Measurements from ENCODE around the gene TNFRSF25.

DNA sequence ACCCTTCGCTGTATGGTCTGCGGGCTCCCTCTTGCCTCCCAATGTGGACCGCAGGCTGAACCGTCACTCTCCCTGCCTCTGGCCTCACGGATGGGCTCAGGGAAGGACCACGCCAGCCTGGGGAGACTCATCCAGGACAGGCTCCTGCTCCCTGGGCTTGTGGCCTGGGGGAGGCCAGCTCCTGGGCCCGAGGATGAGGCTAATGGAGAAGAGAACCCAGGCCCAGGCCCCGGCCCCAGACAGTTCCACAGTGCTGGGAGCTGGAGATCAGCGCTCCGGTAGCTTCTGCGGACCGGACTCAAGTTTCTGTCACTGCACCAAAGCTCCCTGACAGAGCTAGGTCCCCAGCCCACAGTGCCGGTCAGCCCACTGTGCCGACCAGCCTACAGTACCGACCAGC is 38.9 kb upstream of the TNFRSF25 start:
- TF ChIP-seq ELF1 (tag; IDR thresholded peaks at IDR 0.05) (no peak), POLR2A (conservative IDR thresholded peaks at IDR 0.05) (no peak), HOXB6 (CRISPR knock-in tag; IDR thresholded peaks at IDR 0.05; ENCODE audit: borderline replicate concordance) (no peak), EZH2 (IDR thresholded peaks at IDR 0.05; ENCODE audit: borderline replicate concordance, low read depth, low read length) (no peak), SIX5 (IDR thresholded peaks at IDR 0.05; ENCODE audit: borderline replicate concordance in 1 of 2, insufficient read depth in 1 of 2, low read depth in 1 of 2, low read length in 2 of 2) (no peak), LEF1 (IDR thresholded peaks at IDR 0.05) (no peak)
- TF ChIP-seq, protein P1, sequence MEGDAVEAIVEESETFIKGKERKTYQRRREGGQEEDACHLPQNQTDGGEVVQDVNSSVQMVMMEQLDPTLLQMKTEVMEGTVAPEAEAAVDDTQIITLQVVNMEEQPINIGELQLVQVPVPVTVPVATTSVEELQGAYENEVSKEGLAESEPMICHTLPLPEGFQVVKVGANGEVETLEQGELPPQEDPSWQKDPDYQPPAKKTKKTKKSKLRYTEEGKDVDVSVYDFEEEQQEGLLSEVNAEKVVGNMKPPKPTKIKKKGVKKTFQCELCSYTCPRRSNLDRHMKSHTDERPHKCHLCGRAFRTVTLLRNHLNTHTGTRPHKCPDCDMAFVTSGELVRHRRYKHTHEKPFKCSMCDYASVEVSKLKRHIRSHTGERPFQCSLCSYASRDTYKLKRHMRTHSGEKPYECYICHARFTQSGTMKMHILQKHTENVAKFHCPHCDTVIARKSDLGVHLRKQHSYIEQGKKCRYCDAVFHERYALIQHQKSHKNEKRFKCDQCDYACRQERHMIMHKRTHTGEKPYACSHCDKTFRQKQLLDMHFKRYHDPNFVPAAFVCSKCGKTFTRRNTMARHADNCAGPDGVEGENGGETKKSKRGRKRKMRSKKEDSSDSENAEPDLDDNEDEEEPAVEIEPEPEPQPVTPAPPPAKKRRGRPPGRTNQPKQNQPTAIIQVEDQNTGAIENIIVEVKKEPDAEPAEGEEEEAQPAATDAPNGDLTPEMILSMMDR (IDR thresholded peaks at IDR 0.05 in 2 of 3, conservative IDR thresholded peaks at IDR 0.05 in 1 of 3; ENCODE audit: insufficient read depth in 2 of 3, low read depth in 1 of 3, low read length in 3 of 3) = no peak
